GM18519 (cell line): ENCODE results near the gene PRDM8.
"Not testable (repeated sequence)": the region's sequence is repeated elsewhere in the genome, so short reads cannot be mapped to it uniquely, and the experiment has no call there.

Source experiments
- ATAC-seq: cut with Tn5 transposase; IDR thresholded peaks from one replicate; pipeline ENCODE4 v1.9.1; 2021; ENCODE audit warnings: mild to moderate bottlenecking, moderate library complexity; ENCODE audit not compliant: unreplicated experiment, low FRiP score

The PRDM8 gene

GRCh38 chr4:80225595-80225994 is 28.3 kb downstream of the PRDM8 start:
- no peak for ATAC-seq

GRCh38 chr4:80226094-80226493 is 28.8 kb downstream of the PRDM8 start:
- no peak for ATAC-seq

GRCh38 chr4:80228460-80228859 is 31.2 kb downstream of the PRDM8 start:
- peak; percentile 34 for ATAC-seq

GRCh38 chr4:80229128-80229527 is 31.8 kb downstream of the PRDM8 start:
- ATAC-seq, result no peak

- peak; percentile 57 for ATAC-seq
These were observed 32.3 kb downstream of the PRDM8 start for GRCh38 chr4:80229590-80229989.

GRCh38 chr4:80231180-80231579 is 33.9 kb downstream of the PRDM8 start:
- ATAC-seq, result no peak

GRCh38 chr4:80232707-80233370 is 35.5 kb downstream of the PRDM8 start:
- no peak for ATAC-seq

- no peak for ATAC-seq
These were observed 36.1 kb downstream of the PRDM8 start for GRCh38 chr4:80233390-80233789.

- ATAC-seq, result no peak
These were observed 38.1 kb downstream of the PRDM8 start for GRCh38 chr4:80235451-80235850.

- ATAC-seq, result no peak
These were observed 40.7 kb downstream of the PRDM8 start for GRCh38 chr4:80237992-80238391.

- ATAC-seq, result no peak
These were observed 42.3 kb downstream of the PRDM8 start for GRCh38 chr4:80239480-80240150.

GRCh38 chr4:80240976-80241375 is 43.7 kb downstream of the PRDM8 start:
- no peak for ATAC-seq

GRCh38 chr4:80243274-80244018 is 46.1 kb downstream of the PRDM8 start:
- ATAC-seq, result no peak

GRCh38 chr4:80247484-80247883 is 50.2 kb downstream of the PRDM8 start:
- not testable (repeated sequence) for ATAC-seq

- no peak for ATAC-seq
These were observed 51.8 kb downstream of the PRDM8 start for GRCh38 chr4:80249144-80249543.

- no peak for ATAC-seq
These were observed 55.1 kb downstream of the PRDM8 start for GRCh38 chr4:80252427-80252826.

- no peak for ATAC-seq
These were observed 55.6 kb downstream of the PRDM8 start for GRCh38 chr4:80252953-80253352.

GRCh38 chr4:80253510-80253909 is 56.2 kb downstream of the PRDM8 start:
- no peak for ATAC-seq
